SK-N-SH (cell line): ENCODE data around the gene PPTC7. TPM values are rescaled to one million over a fixed set of nuclear protein-coding genes. Genes with fewer than 3 reads are reported as not detected.
A peak's percentile ranks its signal among the peaks of the same experiment; 100 is the strongest.

Experiments used
- CTCF ChIA-PET: fragments of 300-600, 350-600 bp; formaldehyde crosslinking; extraction: SDS; loops from one replicate; lab custom pipeline; 2021; lab: Yijun Ruan, JAX
- POLR2A ChIA-PET: fragments of 350-600 bp; sonication (Branson Sonifier 250); formaldehyde crosslinking; extraction: SDS; loops from one replicate; lab custom pipeline; 2020; ENCODE audit warnings: antibody characterized with exemption, inconsistent platforms; lab: Yijun Ruan, JAX
- DNase-seq: peaks from one replicate; pipeline ENCODE4 v3.0.0; 2012
- H2AFZ ChIP-seq: fragments of 200-600 bp; sonication (generic); 2 replicates; pipeline ENCODE4 v1.8.1; 2016; ENCODE audit warnings: antibody characterized with exemption, mild to moderate bottlenecking, low read depth
- H3F3A ChIP-seq: fragments of 200-600 bp; sonication (generic); replicated peaks from 2 replicates; pipeline ENCODE3; 2016; ENCODE audit warnings: antibody characterized with exemption, mild to moderate bottlenecking; ENCODE audit not compliant: insufficient read depth
- H3K27ac ChIP-seq, 2 experiments: fragments of 200-500 bp in 1 of 2; fragments of 200-600 bp in 1 of 2; sonication (Bioruptor generic) in 1 of 2; sonication (generic), shearing (Covaris generic) in 1 of 2; 2 replicates each; pipeline versions ENCODE4 v1.5.1 to v1.6.1; 2014 to 2016; ENCODE audit warnings: low read depth in 2 of 2, inconsistent platforms in 1 of 2, low read length in 1 of 2, mild to moderate bottlenecking in 1 of 2, mixed read lengths in 1 of 2
- H3K27me3 ChIP-seq: fragments of 200-600 bp; sonication (generic), shearing (Covaris generic); 2 replicates; pipeline ENCODE4 v1.6.1; 2016; ENCODE audit warnings: mixed run types; ENCODE audit not compliant: insufficient read depth
- H3K36me3 ChIP-seq, 2 experiments: fragments of 200-500 bp in 1 of 2; fragments of 200-600 bp in 1 of 2; sonication (Bioruptor generic) in 1 of 2; sonication (generic) in 1 of 2; replicated peaks in 1 of 2; 2 replicates each; pipeline versions ENCODE3 to v1.5.1; 2014 to 2016; ENCODE audit warnings: low read length in 1 of 2, mild to moderate bottlenecking in 1 of 2; ENCODE audit not compliant: insufficient read depth in 2 of 2, control insufficient read depth in 1 of 2
- H3K4me1 ChIP-seq, 2 experiments: fragments of 200-500 bp in 1 of 2; fragments of 200-600 bp in 1 of 2; sonication (Bioruptor generic) in 1 of 2; sonication (generic), shearing (Covaris generic) in 1 of 2; 2 replicates each; pipeline versions ENCODE4 v1.5.1 to v1.6.1; 2014 to 2016; ENCODE audit warnings: low read depth in 1 of 2, low read length in 1 of 2, mixed run types in 1 of 2; ENCODE audit not compliant: insufficient read depth in 2 of 2, control insufficient read depth in 1 of 2
- H3K4me2 ChIP-seq: fragments of 200-600 bp; sonication (generic), shearing (Covaris generic); 2 replicates; pipeline ENCODE4 v1.6.1; 2017; ENCODE audit warnings: mixed run types
- H3K4me3 ChIP-seq, 2 experiments: fragments of 200-500 bp in 1 of 2; fragments of 200-600 bp in 1 of 2; sonication (Bioruptor generic) in 1 of 2; sonication (generic), shearing (Covaris generic) in 1 of 2; 2 replicates each; pipeline versions ENCODE4 v1.5.1 to v1.8.1; 2014 to 2016; ENCODE audit warnings: low read depth in 2 of 2, inconsistent platforms in 1 of 2, low read length in 1 of 2, mild to moderate bottlenecking in 1 of 2, mixed read lengths in 1 of 2, moderate library complexity in 1 of 2
- H3K79me2 ChIP-seq: fragments of 200-600 bp; sonication (generic); 2 replicates; pipeline ENCODE4 v1.8.1; 2017; ENCODE audit warnings: mild to moderate bottlenecking; ENCODE audit not compliant: insufficient read depth
- H3K9ac ChIP-seq: fragments of 200-600 bp; sonication (generic); 2 replicates; pipeline ENCODE4 v1.6.1; 2017; ENCODE audit warnings: mixed run types
- H3K9me2 ChIP-seq: fragments of 200-600 bp; sonication (generic); 2 replicates; pipeline ENCODE4 v1.6.1; 2017; ENCODE audit warnings: mixed run types
- H3K9me3 ChIP-seq: fragments of 200-600 bp; sonication (generic); 2 replicates; pipeline ENCODE4 v1.6.1; 2017; ENCODE audit warnings: mixed run types, mild to moderate bottlenecking, moderate library complexity
- H4K20me1 ChIP-seq: fragments of 200-600 bp; sonication (generic); 2 replicates; pipeline ENCODE4 v1.6.1; 2017; ENCODE audit warnings: mild to moderate bottlenecking, mixed run types; ENCODE audit not compliant: insufficient read depth
- FOSL2 ChIP-seq: IDR thresholded peaks from 2 replicates; pipeline ENCODE4 v1.4.0; 2012; ENCODE audit warnings: low read depth, mild to moderate bottlenecking, moderate library complexity, borderline replicate concordance
- FOXJ3 ChIP-seq: sonication (generic); formaldehyde crosslinking; IDR thresholded peaks from 2 replicates; pipeline ENCODE4 v1.5.1; 2020; ENCODE audit warnings: mild to moderate bottlenecking, missing genetic modification reagents
- NRF1 ChIP-seq: IDR thresholded peaks from 2 replicates; pipeline ENCODE4 v1.6.1; 2012; ENCODE audit warnings: low read depth, mild to moderate bottlenecking, low read length
- POLR2AphosphoS5 ChIP-seq: IDR thresholded peaks from 2 replicates; pipeline ENCODE4 v1.6.1; 2012; ENCODE audit warnings: low read depth, low read length
- RCOR1 ChIP-seq: fragments of 150-350 bp; IDR thresholded peaks from 2 replicates; pipeline ENCODE4 v1.6.1; 2017; ENCODE audit warnings: antibody characterized with exemption, low read length
- SIN3A ChIP-seq: IDR thresholded peaks from 2 replicates; pipeline ENCODE4 v1.6.1; 2012; ENCODE audit warnings: low read depth, mild to moderate bottlenecking, low read length, moderate library complexity, borderline replicate concordance
- TCF12 ChIP-seq: IDR thresholded peaks from 2 replicates; pipeline ENCODE4 v1.4.0; 2012
- ZBTB33 ChIP-seq: IDR thresholded peaks from 2 replicates; pipeline ENCODE4 v1.4.0; 2012; ENCODE audit warnings: low read depth, borderline replicate concordance
- WGBS: methylation state at CpG from one replicate; pipeline ENCODE4 v1.1.6; 2017; ENCODE audit warnings: low lambda C conversion rate; 5-methylcytosine and 5-hydroxymethylcytosine counted together
- polyA plus RNA-seq, 3 experiments: library from polyadenylated mRNA; depleted of rRNA; stranded (reverse); fragments of >200 nt; gene quantifications; 2 replicates each; pipeline ENCODE4 v1.2.3, GENCODE V29; 2012

PPTC7 gene
- polyA plus RNA-seq, 1 of the 3 experiments (the other 2 are of a cell fraction), result 9.6 TPM

DNA sequence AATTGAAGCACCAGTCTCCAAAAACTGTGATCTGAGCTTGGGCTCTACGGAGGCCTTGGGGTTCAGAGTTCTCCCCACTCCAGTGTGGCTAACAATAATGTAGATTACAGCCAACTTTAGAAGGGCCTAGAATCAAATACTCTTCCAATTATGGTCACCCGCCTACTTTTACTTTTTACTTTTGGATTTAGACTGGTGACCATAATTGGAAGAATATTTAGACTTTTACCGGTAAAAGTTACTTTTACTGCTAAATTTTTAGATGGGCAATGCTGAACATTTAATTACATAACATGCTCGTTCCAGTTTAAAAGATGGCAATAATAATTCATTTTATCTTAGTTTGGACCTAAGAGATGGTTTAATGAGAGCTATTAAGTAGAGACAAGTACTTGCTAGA, 39.2 kb downstream of the PPTC7 start (continued):
- TF ChIP-seq FOXJ3 (no peak), POLR2AphosphoS5 (no peak)

DNA sequence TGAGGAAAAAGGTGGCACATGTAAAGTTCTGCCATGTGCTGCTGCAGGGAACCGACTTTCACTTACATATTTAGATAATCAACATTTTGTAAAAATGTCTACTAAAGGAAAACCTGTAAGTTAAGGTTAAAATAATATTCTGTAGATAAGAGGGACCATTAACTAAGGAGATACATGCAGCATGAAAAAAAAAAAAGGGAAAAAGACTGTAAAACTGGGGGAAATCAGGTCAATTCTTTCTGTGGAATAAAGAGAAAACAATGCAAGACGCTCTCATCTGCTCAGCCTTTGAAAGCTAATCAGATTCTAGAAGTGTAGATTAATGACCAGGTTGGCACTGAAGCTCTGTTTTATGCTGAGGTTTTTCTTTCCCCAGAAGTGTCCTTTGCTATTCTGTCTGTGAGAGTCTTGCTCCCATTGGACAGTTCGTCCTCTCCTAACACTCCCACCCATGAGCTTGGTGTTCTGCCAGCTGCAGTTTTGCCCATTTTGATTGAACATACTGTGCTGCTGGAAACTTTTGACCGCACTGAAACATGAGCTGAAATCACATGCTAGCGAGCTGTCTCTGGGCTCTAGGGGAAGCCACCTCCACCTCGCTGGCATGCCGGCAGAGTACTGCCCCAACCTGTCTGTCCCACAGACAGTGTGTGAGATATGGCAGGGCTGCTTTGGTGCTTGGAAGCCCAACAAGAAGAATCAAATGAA, 39.7 kb downstream of the PPTC7 start:
- Histone ChIP-seq H3K9ac (no peak overlapping the region), H3F3A (peaks cover 40% of the 10 kb centered on the region), H3K9me3 (no peaks in the 10 kb centered on the region), H3K9me2 (no peaks in the 10 kb centered on the region), H4K20me1 (peaks cover 23% of the 10 kb centered on the region), H3K79me2 (peaks cover 33% of the 10 kb centered on the region; the same call in 1 of the 2 replicates), H3K36me3 (peaks cover 12 to 27% of the 10 kb centered on the region in 2 experiments), H2AFZ (no peak overlapping the region), H3K27ac (no peak overlapping the region), H3K27me3 (no peaks in the 10 kb centered on the region), H3K4me1 (peaks cover 4 to 21% of the 10 kb centered on the region in 2 experiments; a peak in 2 of 4 replicates), H3K4me2 (no peak overlapping the region), H3K4me3 (no peak overlapping the region)
- WGBS, result 86% methylated on average over 7 of the region's 7 CpGs
- no peak for DNase-seq
- ChIA-PET POLR2A (no interaction called here), CTCF (interaction anchor here (1.1 to 1.6 kb wide), 7 partner anchors 8 to 444 kb away, joined by 3 to 8 read pairs (median 3); partner anchors contain the start of gene FAM216A)
- TF ChIP-seq TCF12 (no peak), NRF1 (no peak), SIN3A (no peak), FOSL2 (no peak), RCOR1 (no peak)

DNA sequence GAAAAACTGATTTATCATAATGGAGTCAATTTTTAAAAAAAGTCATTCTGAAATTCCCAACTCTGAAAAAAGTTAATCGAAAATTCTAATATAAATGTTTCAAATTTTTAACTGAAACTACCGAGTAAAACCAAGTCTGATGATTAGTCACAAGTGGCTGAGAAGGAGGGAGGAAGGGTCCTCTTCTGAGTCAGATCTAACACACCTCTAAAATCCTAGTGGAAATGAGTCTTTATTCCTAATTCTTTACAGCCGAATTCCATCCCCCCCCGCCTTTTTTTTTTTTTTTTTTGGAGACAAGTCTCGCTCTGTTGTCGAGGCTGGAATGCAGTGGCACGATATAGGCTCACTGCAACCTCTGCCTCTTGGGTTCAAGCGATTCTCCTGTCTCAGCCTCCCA, 43.1 kb downstream of the PPTC7 start:
- Histone ChIP-seq H3K27ac (no peak overlapping the region), H3K36me3 (peaks cover 39 to 43% of the 10 kb centered on the region in 2 experiments), H3K27me3 (no peaks in the 10 kb centered on the region), H3K9me3 (no peaks in the 10 kb centered on the region), H3K9ac (no peak overlapping the region), H3K79me2 (peaks cover 33% of the 10 kb centered on the region; the same call in 1 of the 2 replicates), H3K4me2 (no peak overlapping the region), H3K4me3 (no peak overlapping the region), H2AFZ (no peak overlapping the region), H3F3A (peaks cover 13% of the 10 kb centered on the region), H4K20me1 (peaks cover 3% of the 10 kb centered on the region), H3K4me1 (peaks cover 2 to 4% of the 10 kb centered on the region in 2 experiments; a peak in 2 of 4 replicates), H3K9me2 (no peaks in the 10 kb centered on the region)
- WGBS, result 68% methylated on average over 8 of the region's 8 CpGs
- CTCF ChIA-PET, result interaction anchor here (1.2 to 2.1 kb wide), 2 partner anchors 71 to 348 kb away, joined by 4 to 9 read pairs; partner anchors contain the start of genes FAM216A and GPN3
- DNase-seq, result no peak
- POLR2A ChIA-PET, result no interaction called here
- TF ChIP-seq ZBTB33 (no peak), FOSL2 (peak; percentile 26; the same call in 1 of the 2 replicates)
